Measurements from ENCODE around the gene OTOGL.

GRCh38 chr12:80233926-80234325 is 134.6 kb downstream of the OTOGL start:
- TF ChIP-seq CTCF (IDR thresholded peaks at IDR 0.05 in 8 of 11, conservative IDR thresholded peaks at IDR 0.05 in 3 of 11) (no peak), POLR2A (IDR thresholded peaks at IDR 0.05) (no peak)
